Stimulated activated naive CD8-positive, alpha-beta T cell treated with anti-CD3 and anti-CD28 coated beads, Interleukin-15, Interleukin-2, amounts not matched to agents 100 ng/mL and 50 ng/mL, for 24 hours (primary cell): Measurements from ENCODE around the gene LMO1.

Source experiments
- H3K27ac Mint-ChIP-seq: one replicate; pipeline ENCODE4 v1.8.0; 2021; ENCODE audit warnings: mild to moderate bottlenecking, mixed read lengths
- H3K27me3 Mint-ChIP-seq: one replicate; pipeline ENCODE4 v1.8.0; 2021; ENCODE audit warnings: mixed read lengths
- H3K36me3 Mint-ChIP-seq: one replicate; pipeline ENCODE4 v1.8.0; 2021; ENCODE audit warnings: low read depth, mixed read lengths
- H3K4me1 Mint-ChIP-seq: one replicate; pipeline ENCODE4 v1.8.0; 2021; ENCODE audit warnings: low read depth, mixed read lengths
- H3K4me3 Mint-ChIP-seq: one replicate; pipeline ENCODE4 v1.8.0; 2021; ENCODE audit warnings: mild to moderate bottlenecking, mixed read lengths
- H3K9me3 Mint-ChIP-seq: one replicate; pipeline ENCODE4 v1.8.0; 2021; ENCODE audit warnings: mixed read lengths

Gene LMO1

DNA sequence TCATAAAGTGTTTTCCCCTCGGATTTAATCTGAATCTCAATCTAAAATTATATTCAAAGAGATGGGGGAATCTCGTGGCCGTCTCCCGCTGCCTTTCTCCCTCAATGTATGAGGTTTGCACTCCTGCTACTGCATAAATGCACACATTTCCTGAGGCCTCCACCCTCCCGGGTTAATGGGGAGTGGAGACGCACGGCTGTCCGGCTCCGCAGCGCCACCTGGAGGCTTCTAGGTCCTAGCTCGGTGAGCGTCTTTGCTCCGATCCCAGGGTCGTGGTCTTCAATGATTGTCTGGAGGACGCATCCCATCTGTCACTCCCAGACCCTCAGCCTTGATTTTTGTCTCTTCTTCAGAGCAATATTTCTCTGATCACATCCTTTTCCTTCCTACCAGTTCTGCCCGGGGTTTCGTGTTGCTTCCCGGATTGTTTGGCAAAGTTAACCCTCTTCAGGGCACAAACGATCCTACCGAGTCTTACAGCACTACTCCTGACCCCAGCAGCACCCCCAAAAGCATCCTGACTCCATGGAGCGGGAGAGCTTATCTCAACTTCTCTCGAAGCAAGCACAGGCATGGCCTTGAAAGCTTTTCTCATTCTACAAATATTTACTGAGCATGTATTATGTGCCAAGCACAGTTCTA is at the start of gene LMO1:
Gene LMO1 (minus strand): TSS at position 110 of the 642 bp plus-strand sequence. CDS start 516 bp downstream, outside the sequence.
- Mint-ChIP-seq H3K9me3 (no peaks in the 10 kb centered on the region), H3K4me3 (peak within 1 kb of the TSS; percentile 74), H3K27ac (no peak within 1 kb of the TSS)

DNA sequence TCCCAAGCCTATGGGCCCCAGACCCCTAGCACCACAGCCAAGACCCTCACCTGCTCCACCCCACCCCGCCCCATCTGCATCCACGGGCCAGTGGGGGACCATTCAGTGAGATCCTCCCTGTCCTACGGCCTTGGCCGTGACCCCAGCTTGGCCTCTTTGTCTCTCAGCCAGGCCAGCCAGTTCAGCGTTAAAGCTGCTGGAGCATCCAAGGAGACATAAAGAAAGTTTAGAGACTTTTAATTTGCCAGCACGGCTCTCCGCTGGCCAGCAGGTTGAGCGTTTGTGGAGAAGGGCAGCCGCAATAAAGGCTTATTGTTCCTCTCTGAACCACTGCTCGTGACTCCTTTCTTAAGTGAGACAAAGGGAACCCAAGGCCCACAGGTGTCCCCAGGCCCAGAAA is 49.3 kb upstream of the LMO1 start:
- no peaks in the 10 kb centered on the region for H3K27me3 Mint-ChIP-seq

More for the DNA sequence above, at the start of gene LMO1:
- H3K4me1 Mint-ChIP-seq: peaks cover 11% of the 10 kb centered on the region
- H3K27me3 Mint-ChIP-seq: peaks cover 73% of the 10 kb centered on the region
- H3K36me3 Mint-ChIP-seq: no peaks in the 10 kb centered on the region

DNA sequence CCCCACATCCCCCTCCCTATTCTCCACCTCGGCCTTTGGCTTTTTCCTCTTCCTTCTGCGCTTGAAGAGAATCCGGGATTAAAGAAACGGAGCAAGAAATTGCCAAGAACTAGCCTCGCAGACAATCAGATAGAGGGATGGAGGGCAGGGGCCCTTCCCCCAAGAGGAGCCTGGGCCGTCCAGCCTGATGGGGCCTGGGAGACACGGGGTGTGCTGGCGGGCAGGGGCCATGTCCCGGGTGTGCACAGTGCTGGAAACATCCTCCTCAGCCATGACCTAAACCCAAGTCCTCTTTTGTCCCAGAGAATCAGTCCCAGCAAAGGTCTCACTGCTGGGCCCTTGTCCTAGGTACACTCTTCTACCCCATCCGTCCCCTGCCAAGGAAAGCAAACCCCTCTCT is 47.7 kb upstream of the LMO1 start:
- Mint-ChIP-seq H3K9me3 (no peaks in the 10 kb centered on the region), H3K36me3 (no peaks in the 10 kb centered on the region), H3K27ac (no peak overlapping the region), H3K27me3 (no peaks in the 10 kb centered on the region), H3K4me1 (no peaks in the 10 kb centered on the region), H3K4me3 (no peak overlapping the region)

More for the DNA sequence above, 49.3 kb upstream of the LMO1 start:
- no peaks in the 10 kb centered on the region for H3K36me3 Mint-ChIP-seq
- no peaks in the 10 kb centered on the region for H3K4me1 Mint-ChIP-seq
- no peak overlapping the region for H3K4me3 Mint-ChIP-seq
- no peaks in the 10 kb centered on the region for H3K9me3 Mint-ChIP-seq
- H3K27ac Mint-ChIP-seq: no peak overlapping the region

DNA sequence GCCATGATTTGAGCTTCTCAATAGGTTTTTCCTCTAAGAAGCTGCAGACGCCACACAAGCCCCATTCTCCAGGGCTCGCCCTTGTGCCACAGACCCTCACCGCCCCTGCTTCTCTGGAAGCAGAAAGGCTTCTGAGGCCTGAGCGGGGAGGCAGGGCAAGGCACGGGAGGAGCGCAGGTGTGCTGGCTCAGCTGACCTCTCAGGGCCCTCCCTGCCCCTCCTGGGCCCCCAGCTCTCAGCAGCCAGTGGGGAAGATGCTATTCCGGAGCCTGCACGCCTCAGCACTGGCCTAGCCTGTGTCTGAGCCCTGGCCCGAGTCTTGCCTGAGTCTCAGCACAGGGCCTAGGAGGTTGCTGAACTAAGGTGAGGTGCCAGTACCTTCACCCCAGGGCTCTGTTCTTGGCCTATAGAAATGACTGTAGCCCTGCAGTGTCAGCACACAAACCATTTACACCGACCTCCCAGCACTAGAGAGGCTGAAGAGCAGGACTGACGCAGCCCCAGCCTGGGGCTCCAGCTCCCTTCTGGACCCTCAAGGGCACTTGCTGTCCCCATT is 47.1 kb upstream of the LMO1 start:
- H3K4me3 Mint-ChIP-seq: no peak overlapping the region
- peaks cover 3% of the 10 kb centered on the region for H3K27me3 Mint-ChIP-seq
- H3K36me3 Mint-ChIP-seq: no peaks in the 10 kb centered on the region
- no peaks in the 10 kb centered on the region for H3K4me1 Mint-ChIP-seq
- no peaks in the 10 kb centered on the region for H3K9me3 Mint-ChIP-seq
- no peak overlapping the region for H3K27ac Mint-ChIP-seq

DNA sequence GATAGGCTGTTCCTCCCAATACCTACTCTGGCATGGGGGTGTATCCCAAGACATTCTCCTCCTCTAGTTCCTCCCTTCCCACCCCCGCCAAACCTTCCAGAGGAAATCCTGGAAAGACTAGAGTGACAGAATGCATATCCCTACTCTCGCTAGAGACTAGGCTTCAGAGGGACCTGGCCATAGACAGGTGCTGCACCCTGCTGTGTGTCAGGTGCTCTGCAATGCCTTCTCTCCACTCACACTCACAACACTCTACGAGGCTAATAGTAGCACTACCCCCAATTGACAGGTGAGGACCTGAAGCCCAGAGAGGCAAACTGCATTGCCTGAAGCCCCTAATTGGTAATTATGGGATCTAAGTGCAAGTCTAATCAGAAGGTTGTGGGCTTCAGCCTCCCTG is 46.2 kb upstream of the LMO1 start:
- Mint-ChIP-seq H3K4me3 (no peak overlapping the region), H3K36me3 (no peaks in the 10 kb centered on the region), H3K27ac (no peak overlapping the region), H3K9me3 (no peaks in the 10 kb centered on the region), H3K27me3 (peaks cover 8% of the 10 kb centered on the region), H3K4me1 (no peaks in the 10 kb centered on the region)

DNA sequence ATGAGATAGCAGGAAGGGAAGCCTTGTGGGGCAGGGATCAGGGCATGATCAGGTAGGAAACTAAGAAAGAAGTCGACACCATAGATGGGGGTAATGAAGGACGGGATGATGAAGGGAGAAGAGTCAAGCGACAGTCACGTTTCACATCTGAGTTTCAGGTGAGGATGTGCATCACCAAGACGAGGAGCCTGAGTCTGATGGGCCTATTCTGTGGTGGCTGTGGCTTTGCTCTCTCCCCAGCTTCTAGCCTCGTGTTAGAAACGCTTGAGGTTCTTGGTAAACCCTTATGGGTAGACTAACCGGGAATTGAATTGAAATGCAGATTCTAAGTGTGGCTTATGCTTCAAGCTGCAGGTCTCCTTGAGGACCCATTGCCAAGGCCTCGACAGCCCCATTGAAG is 45.6 kb upstream of the LMO1 start:
- no peaks in the 10 kb centered on the region for H3K4me1 Mint-ChIP-seq
- H3K27me3 Mint-ChIP-seq: peaks cover 12% of the 10 kb centered on the region
- H3K27ac Mint-ChIP-seq: no peak overlapping the region
- no peak overlapping the region for H3K4me3 Mint-ChIP-seq
- H3K36me3 Mint-ChIP-seq: no peaks in the 10 kb centered on the region
- H3K9me3 Mint-ChIP-seq: no peaks in the 10 kb centered on the region

DNA sequence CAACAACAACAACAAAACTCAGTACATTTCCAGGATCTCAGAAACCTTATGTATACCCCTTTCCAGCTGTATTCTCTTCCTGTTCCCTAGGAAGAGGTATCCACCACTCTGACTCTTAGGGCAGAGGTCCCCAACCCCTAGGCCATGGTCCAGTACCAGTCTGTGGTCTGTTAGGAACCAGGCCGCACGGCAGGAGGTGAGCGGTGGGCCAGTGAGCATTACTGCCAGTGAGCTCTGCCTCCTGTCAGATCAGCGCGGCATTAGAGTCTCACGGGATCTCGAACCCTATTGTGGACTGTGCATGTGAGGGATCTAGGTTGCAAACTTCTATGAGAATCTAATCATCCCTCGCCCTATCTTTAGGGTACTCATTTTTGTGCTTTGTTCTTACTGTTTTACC is 43.9 kb upstream of the LMO1 start:
- Mint-ChIP-seq H3K27me3 (peaks cover 24% of the 10 kb centered on the region), H3K36me3 (no peaks in the 10 kb centered on the region), H3K9me3 (peaks cover 9% of the 10 kb centered on the region), H3K4me1 (no peaks in the 10 kb centered on the region), H3K27ac (no peak overlapping the region), H3K4me3 (no peak overlapping the region)

DNA sequence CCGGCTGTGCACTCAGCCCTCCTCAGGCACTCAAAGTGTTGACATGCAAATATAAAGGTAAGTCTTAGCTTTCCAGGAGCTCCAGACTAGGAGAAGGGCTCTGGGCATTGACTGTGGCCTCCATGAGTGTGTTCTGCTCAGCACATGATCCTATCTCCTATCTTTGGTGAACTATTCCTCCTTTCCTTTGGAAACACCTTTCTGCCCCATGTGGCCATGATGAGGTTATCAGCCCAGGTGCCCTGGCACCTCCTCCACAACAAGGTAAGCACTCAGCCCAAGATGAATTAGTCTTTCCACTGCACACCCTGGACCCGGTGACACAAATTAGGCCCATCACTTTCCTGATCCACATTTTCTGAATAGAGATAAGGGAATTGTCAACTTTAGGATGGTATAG is 37.9 kb upstream of the LMO1 start:
- Mint-ChIP-seq H3K27me3 (peaks cover 34% of the 10 kb centered on the region), H3K4me3 (no peak overlapping the region), H3K9me3 (peaks cover 9% of the 10 kb centered on the region), H3K4me1 (no peaks in the 10 kb centered on the region), H3K27ac (no peak overlapping the region), H3K36me3 (no peaks in the 10 kb centered on the region)

DNA sequence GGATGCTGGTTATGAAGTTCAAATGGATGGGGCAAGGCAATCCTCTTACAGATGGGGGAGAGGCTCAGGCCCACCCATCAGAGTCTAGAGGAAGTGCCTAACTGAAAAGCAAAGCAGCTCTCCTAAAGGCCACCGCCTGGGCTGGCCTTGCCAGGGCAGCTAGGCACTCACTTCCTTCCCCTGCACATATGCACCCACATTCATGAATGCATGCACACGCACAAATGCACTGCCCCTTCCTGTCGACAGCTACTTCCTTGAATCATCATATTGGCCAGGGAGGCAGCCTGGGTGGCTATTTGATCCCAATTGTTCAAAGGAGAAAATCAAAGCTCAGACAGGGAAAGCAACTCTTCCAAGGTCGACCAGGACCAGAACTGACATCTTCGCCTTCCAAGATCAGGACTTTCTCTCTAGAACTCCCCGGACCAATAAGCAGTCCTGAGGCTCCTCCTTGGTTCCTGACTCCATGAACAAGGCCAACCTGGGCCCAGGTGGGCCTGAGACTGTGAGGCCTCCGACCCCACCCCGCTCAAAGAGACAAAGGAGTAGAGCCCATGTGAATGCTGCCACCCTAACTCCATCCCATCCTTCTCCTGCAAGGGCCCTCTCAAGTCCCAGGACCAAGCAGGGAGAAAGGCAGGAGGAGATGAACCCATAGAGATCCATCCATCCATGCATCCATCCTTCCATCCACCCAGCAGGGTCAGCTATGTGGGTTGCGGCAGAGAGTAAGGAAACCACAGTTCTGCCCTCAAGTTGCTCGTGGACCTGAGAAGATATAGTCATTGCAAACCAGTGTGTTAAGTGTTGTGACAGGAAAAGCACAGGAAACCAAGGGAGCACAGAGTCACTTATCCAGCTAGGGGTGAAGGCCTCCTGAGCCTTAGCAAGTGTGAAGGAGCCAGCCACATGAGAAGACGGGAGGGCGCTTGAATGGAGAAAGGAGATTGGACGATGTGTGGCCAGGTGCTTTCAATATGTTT is 35.4 kb upstream of the LMO1 start:
- no peaks in the 10 kb centered on the region for H3K36me3 Mint-ChIP-seq
- peaks cover 9% of the 10 kb centered on the region for H3K9me3 Mint-ChIP-seq
- peaks cover 23% of the 10 kb centered on the region for H3K27me3 Mint-ChIP-seq
- no peaks in the 10 kb centered on the region for H3K4me1 Mint-ChIP-seq
- no peak overlapping the region for H3K4me3 Mint-ChIP-seq
- no peak overlapping the region for H3K27ac Mint-ChIP-seq

DNA sequence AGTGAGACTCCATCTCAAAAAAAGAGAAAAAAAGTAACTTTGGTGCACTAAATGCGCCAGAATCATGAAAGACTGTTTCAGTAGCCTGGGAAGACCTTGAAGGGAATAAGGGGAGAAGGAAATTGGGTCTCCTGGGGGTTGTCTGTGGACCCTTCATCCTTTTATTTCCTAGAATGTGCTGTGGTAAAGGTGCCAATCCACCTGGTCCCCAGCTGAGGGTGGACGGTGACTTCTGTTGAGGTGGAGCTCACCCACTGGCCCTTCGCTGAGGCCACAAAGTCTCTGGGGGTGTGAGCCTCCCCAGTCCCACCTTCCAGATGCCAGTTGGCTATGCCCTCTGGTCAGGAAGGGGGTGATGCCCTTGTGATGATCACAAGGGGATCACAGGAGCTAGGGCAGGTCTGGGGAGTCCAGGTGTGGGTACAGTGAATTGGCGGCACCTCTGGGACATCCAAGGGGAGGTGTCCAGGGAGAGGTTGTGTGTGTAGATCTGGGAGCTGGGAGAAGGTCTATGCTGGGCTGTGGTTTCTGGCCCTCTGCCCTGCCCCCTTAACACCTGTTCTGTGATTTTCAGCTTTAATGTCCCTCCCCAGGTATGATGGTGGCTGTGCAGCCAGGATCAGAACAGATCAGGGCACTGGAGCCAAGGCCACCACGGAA is 34.2 kb upstream of the LMO1 start:
- Mint-ChIP-seq H3K36me3 (no peaks in the 10 kb centered on the region), H3K4me1 (no peaks in the 10 kb centered on the region), H3K27me3 (peaks cover 14% of the 10 kb centered on the region), H3K9me3 (peaks cover 3% of the 10 kb centered on the region), H3K4me3 (no peak overlapping the region), H3K27ac (no peak overlapping the region)

DNA sequence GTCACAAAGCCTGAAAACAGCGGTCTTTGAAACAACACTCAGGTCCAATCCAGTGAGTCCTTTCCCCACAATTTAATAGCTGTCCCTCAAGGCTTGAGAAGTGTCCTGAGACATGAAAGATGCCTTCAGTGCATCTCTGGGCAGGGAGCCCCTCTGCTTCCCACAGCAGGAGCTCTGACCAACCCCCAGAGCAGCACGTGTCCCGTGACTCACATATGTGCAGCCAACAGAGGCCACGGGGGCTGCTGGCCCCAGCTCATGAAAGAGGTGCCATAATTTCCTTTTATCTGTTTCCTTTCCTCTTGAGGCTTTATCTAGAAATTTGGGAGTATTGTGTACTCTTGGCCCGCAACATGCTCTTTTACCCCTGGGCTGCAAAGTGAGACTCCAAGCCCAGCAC is 33.2 kb upstream of the LMO1 start:
- no peaks in the 10 kb centered on the region for H3K36me3 Mint-ChIP-seq
- no peak overlapping the region for H3K27ac Mint-ChIP-seq
- H3K4me1 Mint-ChIP-seq: no peaks in the 10 kb centered on the region
- no peak overlapping the region for H3K4me3 Mint-ChIP-seq
- peaks cover 5% of the 10 kb centered on the region for H3K27me3 Mint-ChIP-seq
- H3K9me3 Mint-ChIP-seq: no peaks in the 10 kb centered on the region

DNA sequence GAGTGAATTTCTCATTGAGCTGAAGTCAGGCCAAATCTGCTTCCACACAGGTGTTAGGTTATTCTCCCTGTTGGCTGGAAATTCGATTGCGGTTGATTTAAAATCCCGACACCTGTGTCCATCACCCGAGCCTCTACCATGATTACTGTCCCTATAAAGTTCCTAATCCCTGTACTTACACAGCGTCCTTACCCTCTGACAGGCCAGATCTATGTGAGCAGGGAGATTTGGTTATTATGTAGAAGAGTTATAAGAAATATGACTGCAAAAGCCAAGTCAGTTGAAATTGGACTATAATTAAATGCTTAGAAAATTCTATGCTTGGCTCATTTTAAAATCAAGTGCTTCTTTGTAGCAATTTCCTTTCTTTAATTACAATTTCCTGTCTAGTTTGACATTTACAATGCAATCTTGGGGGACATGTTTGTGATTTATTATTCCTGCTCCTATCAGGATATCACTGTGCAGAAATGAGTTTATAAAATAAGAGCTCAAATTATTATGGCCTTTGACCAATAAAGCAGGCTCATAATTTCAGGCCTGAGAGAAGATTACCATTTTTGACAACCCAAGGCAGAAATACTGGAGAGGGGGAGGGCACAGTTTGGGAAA is 32.5 kb upstream of the LMO1 start:
- Mint-ChIP-seq H3K27ac (no peak overlapping the region), H3K27me3 (peaks cover 5% of the 10 kb centered on the region), H3K36me3 (no peaks in the 10 kb centered on the region), H3K4me1 (no peaks in the 10 kb centered on the region), H3K9me3 (no peaks in the 10 kb centered on the region), H3K4me3 (no peak overlapping the region)

DNA sequence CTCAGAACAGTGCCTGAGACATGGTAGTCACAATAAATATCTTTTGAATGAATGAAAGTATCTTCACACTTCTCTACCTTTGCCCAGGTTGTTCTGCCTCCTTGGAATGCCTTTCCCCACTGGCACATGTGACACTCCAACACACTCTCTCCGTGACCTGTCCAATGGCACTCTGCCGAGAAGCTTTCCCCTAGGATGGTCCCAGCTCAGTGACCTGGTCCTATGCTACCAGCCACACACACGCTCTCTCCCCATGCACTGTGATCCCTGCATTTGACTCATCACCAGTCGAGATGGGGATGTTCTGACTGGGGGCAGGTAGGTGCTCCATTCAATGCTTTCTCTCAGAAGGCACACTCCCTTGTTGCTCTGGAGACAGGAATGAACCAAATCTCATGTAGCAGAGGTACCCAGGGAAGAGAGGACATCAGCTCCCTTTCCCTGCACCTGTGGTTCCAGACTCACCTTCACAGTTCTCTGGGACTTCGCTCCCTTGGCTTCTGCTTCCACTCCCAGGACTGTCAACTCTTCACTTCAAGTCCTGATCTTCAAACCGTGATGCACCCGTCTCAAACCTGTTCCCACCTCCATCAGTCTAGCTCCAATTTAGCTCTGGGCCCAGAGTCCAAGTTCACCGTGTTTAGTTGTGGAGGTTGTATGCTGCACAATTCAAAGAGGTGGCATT is 30.7 kb upstream of the LMO1 start:
- Mint-ChIP-seq H3K36me3 (no peaks in the 10 kb centered on the region), H3K27me3 (peaks cover 3% of the 10 kb centered on the region), H3K4me1 (no peaks in the 10 kb centered on the region), H3K27ac (no peak overlapping the region), H3K4me3 (no peak overlapping the region), H3K9me3 (no peaks in the 10 kb centered on the region)

DNA sequence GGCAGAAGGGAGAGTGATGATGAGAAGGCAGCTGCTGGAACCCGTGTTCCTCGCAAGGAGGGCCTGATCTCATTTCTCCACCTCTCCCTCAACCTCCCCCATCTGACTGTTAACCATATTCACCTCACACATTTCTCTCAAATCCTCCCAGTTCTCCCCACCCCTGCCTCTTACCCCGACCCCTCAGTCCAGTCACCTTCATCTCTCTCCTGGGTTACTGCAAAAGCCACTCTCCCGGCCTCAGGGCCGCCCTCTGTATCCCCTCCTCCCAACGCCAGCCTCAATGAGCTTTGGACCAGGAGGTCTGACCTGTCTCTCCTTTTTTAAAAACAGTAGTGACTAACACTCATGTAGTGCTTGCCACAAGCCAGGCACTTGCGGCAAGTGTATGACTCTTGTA is 29.5 kb upstream of the LMO1 start:
- H3K4me3 Mint-ChIP-seq: no peak overlapping the region
- H3K4me1 Mint-ChIP-seq: no peaks in the 10 kb centered on the region
- no peaks in the 10 kb centered on the region for H3K9me3 Mint-ChIP-seq
- H3K27ac Mint-ChIP-seq: no peak overlapping the region
- no peaks in the 10 kb centered on the region for H3K36me3 Mint-ChIP-seq
- no peaks in the 10 kb centered on the region for H3K27me3 Mint-ChIP-seq
